Measurements from ENCODE around the gene KCNK13.

DNA sequence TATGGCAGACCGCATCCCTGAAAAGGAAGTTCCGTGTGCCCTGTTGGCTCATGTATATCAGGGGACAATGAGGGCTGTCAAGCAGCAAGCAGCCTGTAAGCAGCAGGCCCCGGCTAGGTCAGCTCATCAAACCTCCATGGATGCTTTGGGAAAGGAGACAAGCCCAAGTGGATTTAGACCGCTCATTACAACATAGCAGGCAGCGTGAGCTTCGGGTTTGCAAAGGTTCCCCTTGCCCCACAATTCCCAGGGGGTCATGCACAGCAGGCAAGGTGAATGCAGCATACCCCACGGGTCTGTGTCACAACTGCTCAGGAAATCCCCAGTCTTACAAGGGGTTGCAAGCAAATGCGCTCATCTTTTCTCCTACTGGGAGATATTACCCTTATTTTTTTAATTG is 54.6 kb downstream of the KCNK13 start:
- TF ChIP-seq, protein P1, sequence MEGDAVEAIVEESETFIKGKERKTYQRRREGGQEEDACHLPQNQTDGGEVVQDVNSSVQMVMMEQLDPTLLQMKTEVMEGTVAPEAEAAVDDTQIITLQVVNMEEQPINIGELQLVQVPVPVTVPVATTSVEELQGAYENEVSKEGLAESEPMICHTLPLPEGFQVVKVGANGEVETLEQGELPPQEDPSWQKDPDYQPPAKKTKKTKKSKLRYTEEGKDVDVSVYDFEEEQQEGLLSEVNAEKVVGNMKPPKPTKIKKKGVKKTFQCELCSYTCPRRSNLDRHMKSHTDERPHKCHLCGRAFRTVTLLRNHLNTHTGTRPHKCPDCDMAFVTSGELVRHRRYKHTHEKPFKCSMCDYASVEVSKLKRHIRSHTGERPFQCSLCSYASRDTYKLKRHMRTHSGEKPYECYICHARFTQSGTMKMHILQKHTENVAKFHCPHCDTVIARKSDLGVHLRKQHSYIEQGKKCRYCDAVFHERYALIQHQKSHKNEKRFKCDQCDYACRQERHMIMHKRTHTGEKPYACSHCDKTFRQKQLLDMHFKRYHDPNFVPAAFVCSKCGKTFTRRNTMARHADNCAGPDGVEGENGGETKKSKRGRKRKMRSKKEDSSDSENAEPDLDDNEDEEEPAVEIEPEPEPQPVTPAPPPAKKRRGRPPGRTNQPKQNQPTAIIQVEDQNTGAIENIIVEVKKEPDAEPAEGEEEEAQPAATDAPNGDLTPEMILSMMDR (IDR thresholded peaks at IDR 0.05): no peak
- no peak for TF ChIP-seq POLR2A (IDR thresholded peaks at IDR 0.05; ENCODE audit: low read depth)
